Mesendoderm (in vitro differentiated cells): ENCODE data around the gene FTO.

Source experiments
- DNase-seq: peaks from one replicate; pipeline ENCODE4 v3.0.0; 2013
- H2AK5ac ChIP-seq: 2 replicates; pipeline ENCODE4 v1.6.1; 2013; ENCODE audit warnings: low read length, inconsistent platforms
- H2BK120ac ChIP-seq: 2 replicates; pipeline ENCODE4 v1.6.1; 2013; ENCODE audit warnings: low read depth, mild to moderate bottlenecking, low read length, moderate library complexity, mixed read lengths
- H2BK15ac ChIP-seq: replicated peaks from 2 replicates; pipeline ENCODE4 v1.6.1; 2013; ENCODE audit warnings: low read depth, mild to moderate bottlenecking, moderate library complexity
- H2BK5ac ChIP-seq: 2 replicates; pipeline ENCODE4 v1.6.1; 2013; ENCODE audit warnings: low read length, inconsistent platforms
- H3K18ac ChIP-seq: 2 replicates; pipeline ENCODE4 v1.6.1; 2013; ENCODE audit warnings: mild to moderate bottlenecking, low read length, mixed read lengths
- H3K23ac ChIP-seq: one replicate; pipeline ENCODE4 v1.6.1; 2013; ENCODE audit warnings: low read length
- H3K27ac ChIP-seq: 2 replicates; pipeline ENCODE4 v1.5.1; 2013; ENCODE audit warnings: low read depth, mild to moderate bottlenecking, inconsistent platforms, low read length, moderate library complexity
- H3K27me3 ChIP-seq: 2 replicates; pipeline ENCODE4 v1.6.1; 2013; ENCODE audit warnings: low read length, control low read depth, mild to moderate bottlenecking, inconsistent platforms; ENCODE audit not compliant: insufficient read depth, poor library complexity
- H3K36me3 ChIP-seq: 2 replicates; pipeline ENCODE4 v1.6.1; 2013; ENCODE audit warnings: low read length, inconsistent platforms; ENCODE audit not compliant: control insufficient read depth, insufficient read depth
- H3K4ac ChIP-seq: one replicate; pipeline ENCODE4 v1.6.1; 2013; ENCODE audit warnings: low read depth, mild to moderate bottlenecking, low read length, moderate library complexity
- H3K4me1 ChIP-seq: 2 replicates; pipeline ENCODE4 v1.6.1; 2013; ENCODE audit warnings: low read depth, low read length, inconsistent platforms; ENCODE audit not compliant: control insufficient read depth
- H3K4me2 ChIP-seq: 2 replicates; pipeline ENCODE4 v1.6.1; 2013; ENCODE audit warnings: low read length
- H3K4me3 ChIP-seq: 2 replicates; pipeline ENCODE4 v1.5.1; 2013; ENCODE audit warnings: mild to moderate bottlenecking, low read length
- H3K56ac ChIP-seq: one replicate; pipeline ENCODE4 v1.6.1; 2013; ENCODE audit warnings: low read length
- H3K79me1 ChIP-seq: 2 replicates; pipeline ENCODE4 v1.6.1; 2013; ENCODE audit warnings: low read length, inconsistent platforms
- H3K79me2 ChIP-seq: 2 replicates; pipeline ENCODE4 v1.6.1; 2013; ENCODE audit warnings: mild to moderate bottlenecking, low read length; ENCODE audit not compliant: control insufficient read depth, insufficient read depth
- H3K9ac ChIP-seq: 2 replicates; pipeline ENCODE4 v1.6.1; 2013; ENCODE audit warnings: low read length, inconsistent platforms
- H4K5ac ChIP-seq: one replicate; pipeline ENCODE4 v1.6.1; 2013; ENCODE audit warnings: low read length
- H4K8ac ChIP-seq: one replicate; pipeline ENCODE4 v1.6.1; 2013; ENCODE audit warnings: low read depth, mild to moderate bottlenecking, control low read depth, low read length, moderate library complexity
- WGBS: extraction: QIAGEN DNeasy Blood & Tissue Kit; methylation state at CpG from one replicate; pipeline ENCODE4 v1.1.7; 2013; ENCODE audit warnings: low lambda C conversion rate, missing lambda C conversion rate; ENCODE audit not compliant: insufficient coverage; ENCODE audit errors: extremely low coverage; 5-methylcytosine and 5-hydroxymethylcytosine counted together

FTO gene

DNA sequence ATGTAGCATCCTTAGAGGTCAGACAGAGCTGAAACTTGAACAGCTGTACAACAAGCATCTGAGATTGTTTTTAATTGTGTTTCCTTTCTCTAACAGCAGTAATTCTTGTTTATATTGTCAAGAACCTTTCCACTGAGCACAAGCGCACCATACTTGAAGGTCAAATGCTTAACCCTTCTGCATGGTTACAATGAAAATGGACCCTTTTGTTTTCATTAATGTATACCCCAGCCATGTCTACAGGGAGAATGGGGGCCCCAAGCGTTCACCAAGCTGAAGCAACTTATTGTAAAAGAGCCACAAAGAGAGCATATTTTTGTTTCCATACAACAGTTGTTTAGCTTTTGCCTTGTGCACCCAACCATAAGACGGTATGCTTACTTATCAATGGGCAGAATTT is 210.8 kb downstream of the FTO start:
- no peak overlapping the region for H3K9ac ChIP-seq
- no peak overlapping the region for H3K4me2 ChIP-seq
- no peak overlapping the region for H2BK5ac ChIP-seq
- no peaks in the 10 kb centered on the region for H3K36me3 ChIP-seq
- no peaks in the 10 kb centered on the region for H3K79me2 ChIP-seq
- no peak for DNase-seq
- H2BK15ac ChIP-seq = no peak overlapping the region
- H4K8ac ChIP-seq = no peak overlapping the region
- H3K4me1 ChIP-seq = peaks cover 2% of the 10 kb centered on the region
- no peaks in the 10 kb centered on the region for H3K27me3 ChIP-seq
- no peak overlapping the region for H3K18ac ChIP-seq
- no peak overlapping the region for H2AK5ac ChIP-seq
- H2BK120ac ChIP-seq = no peak overlapping the region
- H3K23ac ChIP-seq = no peak overlapping the region
- no peak overlapping the region for H3K4me3 ChIP-seq
- no CpG with 5 or more reads among the region's 3 CpGs for WGBS
- H4K5ac ChIP-seq = no peak overlapping the region
- H3K56ac ChIP-seq = no peak overlapping the region
- H3K4ac ChIP-seq = no peak overlapping the region
- no peak overlapping the region for H3K27ac ChIP-seq
- no peaks in the 10 kb centered on the region for H3K79me1 ChIP-seq

DNA sequence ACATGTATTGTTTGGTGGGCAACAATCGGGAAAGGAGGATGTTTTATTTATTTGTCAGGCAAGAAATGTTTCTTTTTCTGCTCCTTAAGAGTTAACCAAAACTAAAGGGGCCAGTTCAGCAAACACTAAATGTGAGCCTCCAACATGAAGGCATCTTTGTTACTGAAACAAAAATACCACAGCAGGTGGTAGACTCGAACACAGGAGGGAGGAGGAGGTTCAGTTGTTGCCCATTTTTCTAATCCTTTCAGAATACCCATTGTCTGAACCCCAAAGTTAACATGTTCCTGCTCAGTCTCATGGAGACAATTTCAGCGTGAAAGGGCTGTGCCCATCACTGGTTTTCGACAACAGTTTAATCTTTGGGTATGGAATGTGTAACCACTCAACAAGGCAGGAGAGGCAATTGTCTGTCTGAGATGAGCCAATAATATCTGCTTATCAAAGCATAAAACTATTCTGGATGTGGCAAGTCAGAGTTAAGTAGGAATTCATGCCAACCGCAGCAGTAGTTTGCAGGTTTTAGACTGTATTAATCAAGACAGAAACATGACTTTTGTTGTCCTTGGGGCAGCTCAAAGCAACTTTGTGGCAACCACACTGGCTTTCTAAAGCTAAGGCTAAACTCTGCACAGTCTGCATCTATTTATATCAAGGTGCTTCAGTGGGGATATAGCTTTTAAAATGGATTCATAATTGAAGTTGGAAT is 211.7 kb downstream of the FTO start:
- no peak overlapping the region for H3K27ac ChIP-seq
- H3K18ac ChIP-seq = no peak overlapping the region

GRCh38 chr16:53920988-53921387 is 217.0 kb downstream of the FTO start:
- no CpG with 5 or more reads among the region's 3 CpGs for WGBS
- Histone ChIP-seq H3K4me3 (no peak overlapping the region), H3K79me2 (no peaks in the 10 kb centered on the region), H2BK15ac (no peak overlapping the region), H3K23ac (no peak overlapping the region), H4K8ac (no peak overlapping the region), H2AK5ac (no peak overlapping the region), H4K5ac (no peak overlapping the region), H3K4me1 (peaks cover 4% of the 10 kb centered on the region), H3K27ac (no peak overlapping the region), H3K27me3 (no peaks in the 10 kb centered on the region), H3K4ac (no peak overlapping the region), H3K4me2 (no peak overlapping the region), H3K36me3 (no peaks in the 10 kb centered on the region), H3K79me1 (no peaks in the 10 kb centered on the region), H3K9ac (no peak overlapping the region), H3K18ac (no peak overlapping the region), H3K56ac (no peak overlapping the region), H2BK5ac (no peak overlapping the region), H2BK120ac (no peak overlapping the region)
- DNase-seq = no peak

More for the DNA sequence above, 211.7 kb downstream of the FTO start:
- no CpG with 5 or more reads among the region's 5 CpGs for WGBS
- Histone ChIP-seq H4K5ac (no peak overlapping the region), H3K56ac (no peak overlapping the region), H2AK5ac (no peak overlapping the region), H3K4me2 (no peak overlapping the region), H4K8ac (no peak overlapping the region), H3K9ac (no peak overlapping the region), H3K4me3 (no peak overlapping the region), H3K4ac (no peak overlapping the region), H3K4me1 (peaks cover 2% of the 10 kb centered on the region), H3K27me3 (no peaks in the 10 kb centered on the region), H3K23ac (no peak overlapping the region), H3K79me2 (no peaks in the 10 kb centered on the region), H2BK15ac (no peak overlapping the region), H2BK120ac (no peak overlapping the region), H3K36me3 (no peaks in the 10 kb centered on the region), H2BK5ac (no peak overlapping the region), H3K79me1 (no peaks in the 10 kb centered on the region)
- no peak for DNase-seq

GRCh38 chr16:53922067-53922806 is 218.3 kb downstream of the FTO start:
- Histone ChIP-seq H2AK5ac (no peak overlapping the region), H3K79me1 (no peaks in the 10 kb centered on the region), H3K4me2 (no peak overlapping the region), H2BK15ac (no peak overlapping the region), H2BK120ac (no peak overlapping the region), H3K27me3 (no peaks in the 10 kb centered on the region), H3K56ac (no peak overlapping the region), H3K4ac (no peak overlapping the region), H3K27ac (no peak overlapping the region), H3K23ac (no peak overlapping the region), H3K79me2 (no peaks in the 10 kb centered on the region), H3K4me3 (no peak overlapping the region), H3K18ac (no peak overlapping the region), H4K5ac (no peak overlapping the region), H3K4me1 (peaks cover 4% of the 10 kb centered on the region), H2BK5ac (no peak overlapping the region), H3K9ac (no peak overlapping the region), H4K8ac (no peak overlapping the region), H3K36me3 (no peaks in the 10 kb centered on the region)
- DNase-seq = no peak
- no CpG with 5 or more reads among the region's 6 CpGs for WGBS

- H4K8ac ChIP-seq = no peak overlapping the region
- no peaks in the 10 kb centered on the region for H3K79me1 ChIP-seq
- no peak overlapping the region for H3K27ac ChIP-seq
- no peak for DNase-seq
- H4K5ac ChIP-seq = no peak overlapping the region
- peaks cover 4% of the 10 kb centered on the region for H3K4me1 ChIP-seq
- H3K23ac ChIP-seq = no peak overlapping the region
- no peak overlapping the region for H3K4me2 ChIP-seq
- H3K9ac ChIP-seq = no peak overlapping the region
- no peak overlapping the region for H3K56ac ChIP-seq
- no peak overlapping the region for H3K4me3 ChIP-seq
- WGBS = no CpG with 5 or more reads among the region's 9 CpGs
- H3K27me3 ChIP-seq = no peaks in the 10 kb centered on the region
- no peak overlapping the region for H2BK120ac ChIP-seq
- H3K4ac ChIP-seq = no peak overlapping the region
- H3K36me3 ChIP-seq = no peaks in the 10 kb centered on the region
- H3K79me2 ChIP-seq = no peaks in the 10 kb centered on the region
- H2AK5ac ChIP-seq = no peak overlapping the region
- no peak overlapping the region for H2BK15ac ChIP-seq
- no peak overlapping the region for H3K18ac ChIP-seq
- H2BK5ac ChIP-seq = no peak overlapping the region
These were observed 219.0 kb downstream of the FTO start for GRCh38 chr16:53922807-53923571.
